H1 (cell line): Measurements from ENCODE around the gene PHKA1. TPM values are rescaled to one million over a fixed set of nuclear protein-coding genes. Genes with fewer than 3 reads are reported as not detected.

Experiments
- CTCF ChIA-PET: fragments of 300-600 bp; sonication (Branson Sonifier 250); formaldehyde crosslinking; loops from one replicate; lab custom pipeline; 2021; ENCODE audit not compliant: partially characterized antibody; lab: Charles Lee
- POLR2A ChIA-PET: fragments of 300-600 bp; sonication (Branson Sonifier 250); formaldehyde crosslinking; loops from one replicate; lab custom pipeline; 2021; ENCODE audit warnings: inconsistent platforms; ENCODE audit not compliant: partially characterized antibody; lab: Charles Lee
- DNase-seq, 2 experiments: peaks; one replicate each; pipeline versions ENCODE4 v3.0.0 to v3.0.0-alpha.2; 2010 to 2022; ENCODE audit warnings: low spot score in 2 of 2, low read depth in 1 of 2, mixed read lengths in 1 of 2
- FAIRE-seq: peaks from 2 replicates; lab custom pipeline; 2011; peaks lifted over from hg19 to GRCh38; lab: Jason Lieb, UNC
- H2AFZ ChIP-seq: 2 replicates; pipeline ENCODE4 v1.8.1; 2012; ENCODE audit warnings: low read length, inconsistent platforms
- H2AK5ac ChIP-seq: 2 replicates; pipeline ENCODE4 v1.6.1; 2013; ENCODE audit warnings: low read depth, low read length
- H2BK120ac ChIP-seq: replicated peaks from 2 replicates; pipeline ENCODE3; 2013; ENCODE audit warnings: low read depth, low read length, inconsistent platforms
- H2BK12ac ChIP-seq: 2 replicates; pipeline ENCODE4 v1.6.1; 2013; ENCODE audit warnings: low read depth, low read length
- H2BK15ac ChIP-seq: 2 replicates; pipeline ENCODE4 v1.6.1; 2013; ENCODE audit warnings: low read length
- H2BK20ac ChIP-seq: 2 replicates; pipeline ENCODE4 v1.6.1; 2013; ENCODE audit warnings: low read length
- H2BK5ac ChIP-seq: 2 replicates; pipeline ENCODE4 v1.6.1; 2013; ENCODE audit warnings: low read depth, low read length
- H3K14ac ChIP-seq: 2 replicates; pipeline ENCODE4 v1.6.1; 2013; ENCODE audit warnings: inconsistent platforms; ENCODE audit not compliant: insufficient read length
- H3K18ac ChIP-seq: 2 replicates; pipeline ENCODE4 v1.6.1; 2013; ENCODE audit warnings: low read length; ENCODE audit errors: extremely low read depth
- H3K23ac ChIP-seq: 2 replicates; pipeline ENCODE4 v1.6.1; 2013; ENCODE audit warnings: inconsistent platforms; ENCODE audit not compliant: insufficient read length
- H3K23me2 ChIP-seq: 2 replicates; pipeline ENCODE4 v1.6.1; 2013; ENCODE audit warnings: low read depth, low read length
- H3K27ac ChIP-seq: 2 replicates; pipeline ENCODE4 v1.6.1; 2011; ENCODE audit warnings: low read depth, low read length, inconsistent platforms
- H3K27me3 ChIP-seq, 4 experiments: replicated peaks in 1 of 4; 1 replicate in 1 of 4; 2 replicates in 3 of 4; pipeline versions ENCODE4 v1.6.1 to v1.8.1; 2011 to 2013; ENCODE audit warnings: low read length in 3 of 4, mild to moderate bottlenecking in 3 of 4, inconsistent platforms in 2 of 4, mixed read lengths in 2 of 4, moderate library complexity in 1 of 4; ENCODE audit not compliant: control insufficient read depth in 3 of 4, insufficient read depth in 3 of 4; ENCODE audit errors: extremely low read depth in 1 of 4
- H3K36me3 ChIP-seq, 4 experiments: 2 replicates each; pipeline versions ENCODE4 v1.6.1 to v1.8.1; 2011 to 2013; ENCODE audit warnings: mild to moderate bottlenecking in 4 of 4, low read length in 3 of 4, moderate library complexity in 2 of 4, control low read depth in 1 of 4, inconsistent platforms in 1 of 4; ENCODE audit not compliant: insufficient read depth in 4 of 4, control insufficient read depth in 2 of 4
- H3K4ac ChIP-seq: replicated peaks from 2 replicates; pipeline ENCODE3; 2013; ENCODE audit warnings: low read length, low read depth, mixed read lengths, inconsistent platforms; ENCODE audit not compliant: insufficient read length
- H3K4me1 ChIP-seq, 4 experiments: replicated peaks in 1 of 4; 1 replicate in 1 of 4; 2 replicates in 3 of 4; pipeline versions ENCODE4 v1.6.1 to v1.8.1; 2011 to 2013; ENCODE audit warnings: low read length in 3 of 4, inconsistent platforms in 2 of 4, mixed read lengths in 1 of 4; ENCODE audit not compliant: insufficient read depth in 4 of 4, control insufficient read depth in 3 of 4
- H3K4me2 ChIP-seq, 2 experiments: 2 replicates each; pipeline versions ENCODE4 v1.6.1 to v1.8.1; 2011 to 2013; ENCODE audit warnings: low read depth in 2 of 2, low read length in 2 of 2, control low read depth in 1 of 2, inconsistent platforms in 1 of 2, mild to moderate bottlenecking in 1 of 2; ENCODE audit not compliant: insufficient read depth in 1 of 2
- H3K4me3 ChIP-seq, 4 experiments: fragments of 200-600, 300-600 bp in 1 of 4; sonication (generic), shearing (Covaris generic), sonication (Bioruptor Twin) in 1 of 4; 2 replicates each; pipeline versions ENCODE4 v1.5.1 to v1.8.1; 2011 to 2016; ENCODE audit warnings: low read length in 4 of 4, low read depth in 3 of 4, control low read depth in 2 of 4, inconsistent platforms in 2 of 4, mild to moderate bottlenecking in 2 of 4, mixed read lengths in 1 of 4, moderate library complexity in 1 of 4; ENCODE audit not compliant: insufficient read depth in 2 of 4; ENCODE audit errors: extremely low read depth in 1 of 4
- H3K56ac ChIP-seq: replicated peaks from 2 replicates; pipeline ENCODE3; 2013; ENCODE audit warnings: low read depth, mild to moderate bottlenecking, mixed read lengths, low read length, inconsistent platforms; ENCODE audit not compliant: insufficient read length
- H3K79me1 ChIP-seq: 2 replicates; pipeline ENCODE4 v1.6.1; 2013; ENCODE audit warnings: low read depth, low read length, control low read depth
- H3K79me2 ChIP-seq, 2 experiments: 2 replicates each; pipeline versions ENCODE4 v1.6.1 to v1.8.1; 2012 to 2013; ENCODE audit warnings: low read length in 2 of 2, mild to moderate bottlenecking in 2 of 2, inconsistent platforms in 1 of 2; ENCODE audit not compliant: insufficient read depth in 2 of 2, control insufficient read depth in 1 of 2
- H3K9ac ChIP-seq, 4 experiments: replicated peaks in 1 of 4; 1 replicate in 1 of 4; 2 replicates in 3 of 4; pipeline versions ENCODE4 v1.6.1 to v1.8.1; 2011 to 2013; ENCODE audit warnings: low read depth in 3 of 4, low read length in 3 of 4, control low read depth in 2 of 4, mild to moderate bottlenecking in 2 of 4, moderate library complexity in 2 of 4, inconsistent platforms in 1 of 4; ENCODE audit errors: extremely low read depth in 1 of 4
- H3K9me3 ChIP-seq, 2 experiments: 2 replicates each; pipeline versions ENCODE4 v1.6.1 to v1.8.1; 2012 to 2013; ENCODE audit warnings: mild to moderate bottlenecking in 2 of 2, moderate library complexity in 2 of 2, control low read depth in 1 of 2, inconsistent platforms in 1 of 2, low read depth in 1 of 2, low read length in 1 of 2, mixed read lengths in 1 of 2; ENCODE audit not compliant: insufficient read depth in 2 of 2
- H4K20me1 ChIP-seq, 2 experiments: replicated peaks in 1 of 2; 2 replicates each; pipeline versions ENCODE3 to v1.8.1; 2011 to 2013; ENCODE audit warnings: inconsistent platforms in 2 of 2, low read length in 2 of 2, mild to moderate bottlenecking in 1 of 2; ENCODE audit not compliant: insufficient read depth in 2 of 2, control insufficient read depth in 1 of 2
- H4K5ac ChIP-seq: 2 replicates; pipeline ENCODE4 v1.6.1; 2013; ENCODE audit warnings: low read length, low read depth, mixed read lengths, inconsistent platforms; ENCODE audit not compliant: insufficient read length
- H4K8ac ChIP-seq: 2 replicates; pipeline ENCODE4 v1.8.0; 2013; ENCODE audit warnings: mild to moderate bottlenecking, moderate library complexity, low read length, inconsistent platforms; ENCODE audit not compliant: insufficient read depth; ENCODE audit errors: extremely low read depth
- H4K91ac ChIP-seq: replicated peaks from 2 replicates; pipeline ENCODE3; 2013; ENCODE audit warnings: low read length, mixed read lengths, inconsistent platforms; ENCODE audit not compliant: insufficient read length
- CBX8 ChIP-seq: fragments of 300-800, 300-1000 bp; sonication (generic); IDR thresholded peaks from 2 replicates; pipeline ENCODE4 v1.7.1; 2016; ENCODE audit warnings: low read depth, low read length, borderline replicate concordance
- CHD2 ChIP-seq: IDR thresholded peaks from 2 replicates; pipeline ENCODE4 v1.6.1; 2012; ENCODE audit warnings: low read length, improper control_type of control experiment
- EGR1 ChIP-seq: IDR thresholded peaks from 2 replicates; pipeline ENCODE4 v1.6.1; 2011; ENCODE audit warnings: low read depth, low read length, borderline replicate concordance
- GABPA ChIP-seq: IDR thresholded peaks from 2 replicates; pipeline ENCODE4 v1.6.1; 2011; ENCODE audit warnings: mild to moderate bottlenecking, low read length, moderate library complexity, borderline replicate concordance; ENCODE audit not compliant: insufficient read depth
- RBBP5 ChIP-seq: IDR thresholded peaks from 2 replicates; pipeline ENCODE4 v1.7.1; 2012; ENCODE audit warnings: low read depth, mild to moderate bottlenecking, inconsistent platforms, low read length, moderate library complexity, borderline replicate concordance
- SAP30 ChIP-seq: fragments of 300-600 bp; sonication (generic); IDR thresholded peaks from 2 replicates; pipeline ENCODE4 v1.7.1; 2012; ENCODE audit warnings: low read length, moderate library complexity, mild to moderate bottlenecking, inconsistent platforms; ENCODE audit not compliant: insufficient read depth, insufficient replicate concordance
- SIX5 ChIP-seq: IDR thresholded peaks from 2 replicates; pipeline ENCODE4 v1.6.1; 2011; ENCODE audit warnings: mild to moderate bottlenecking, low read depth, low read length
- SP1 ChIP-seq: IDR thresholded peaks from 2 replicates; pipeline ENCODE4 v1.6.1; 2011; ENCODE audit warnings: low read depth, low read length
- SP4 ChIP-seq: IDR thresholded peaks from 2 replicates; pipeline ENCODE4 v1.6.1; 2012; ENCODE audit warnings: low read length, inconsistent platforms
- TEAD4 ChIP-seq: IDR thresholded peaks from 2 replicates; pipeline ENCODE4 v1.6.1; 2012; ENCODE audit warnings: low read depth, low read length, inconsistent platforms, mixed read lengths
- WGBS, 2 experiments: shearing (Covaris generic) in 1 of 2; methylation state at CpG; one replicate each; pipeline versions ENCODE4 v1.1.6 to v1.1.7; 2013 to 2015; ENCODE audit warnings: low lambda C conversion rate in 2 of 2, mixed read lengths in 2 of 2, inconsistent platforms in 1 of 2, low coverage in 1 of 2, missing lambda C conversion rate in 1 of 2; ENCODE audit not compliant: insufficient replicate concordance in 2 of 2, insufficient coverage in 1 of 2, insufficient read length in 1 of 2; ENCODE audit errors: extremely low coverage in 1 of 2, missing lambda C conversion rate in 1 of 2; 5-methylcytosine and 5-hydroxymethylcytosine counted together
- polyA plus RNA-seq, 7 experiments: library from polyadenylated mRNA; depleted of rRNA in 3 of 7; stranded (reverse) in 5 of 7; unstranded in 2 of 7; fragments of >200 nt in 5 of 7; fragments of 200-250 nt in 2 of 7; gene quantifications; 1 replicate in 5 of 7; 2 replicates in 1 of 7; 4 replicates in 1 of 7; pipeline versions ENCODE4 v1.2.1 to v1.2.3, GENCODE V29; 2011 to 2013; ENCODE audit warnings: missing spikeins in 2 of 7, mixed read lengths in 2 of 7
- total RNA-seq: library from RNA; stranded (reverse); fragmentation: NEBNext Ultra II Directional; extraction: Animal tissue kit (Norgen Biotek cat#: 25700); gene quantifications from 2 replicates; pipeline ENCODE4 v1.2.1, GENCODE V29; 2021
- TF ChIP-seq, protein P1 (sequence below): IDR thresholded peaks from 2 replicates; pipeline ENCODE4 v1.6.1; 2011; ENCODE audit warnings: low read length, improper control_type of control experiment

PHKA1 gene
- total and polyA plus RNA-seq, 2 of the 8 experiments (the other 6 are each of a cell fraction or from before 2014, with no cell fraction given) = 4.2 to 7.2 TPM

DNA sequence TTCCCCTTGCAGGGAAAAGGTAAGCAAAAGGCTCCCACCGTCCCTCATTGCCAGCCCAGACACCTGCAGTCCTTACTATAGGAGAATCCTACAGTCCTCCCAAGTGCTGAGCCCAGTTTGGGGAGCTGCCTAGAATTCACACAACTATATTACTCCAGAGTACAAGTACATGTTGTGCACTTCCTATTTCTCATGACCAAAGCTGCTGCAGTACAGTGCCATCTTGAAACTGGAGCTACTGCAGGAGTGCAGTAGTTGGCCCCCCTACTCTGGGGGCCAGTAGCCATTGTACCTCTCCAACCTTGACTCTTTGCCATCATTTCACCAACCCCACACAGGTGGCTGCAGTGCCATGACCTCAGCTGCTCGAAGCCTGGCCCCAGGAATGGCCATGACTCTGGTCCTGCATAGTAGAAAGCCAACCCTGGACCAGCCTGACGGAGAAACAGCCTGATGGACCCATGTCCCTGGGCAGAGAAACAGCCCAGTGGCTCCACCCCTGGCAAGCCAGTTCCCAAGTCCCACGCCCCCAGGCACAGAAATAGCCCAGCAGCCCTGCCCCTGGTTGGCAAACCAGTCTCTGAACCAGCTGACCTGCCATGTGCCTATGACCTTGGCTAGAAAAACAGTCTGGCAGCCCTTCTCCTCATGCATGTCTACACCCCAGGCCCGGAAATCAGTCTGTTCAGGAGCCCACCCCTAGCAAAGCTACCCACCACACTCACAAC lies 51.9 kb downstream of the PHKA1 start:
- DNase-seq (no peak), FAIRE-seq (no peak)
- no peak for TF ChIP-seq CBX8
- TF ChIP-seq RBBP5 = no peak
- no peak for TF ChIP-seq CHD2
- TF ChIP-seq, protein P1, sequence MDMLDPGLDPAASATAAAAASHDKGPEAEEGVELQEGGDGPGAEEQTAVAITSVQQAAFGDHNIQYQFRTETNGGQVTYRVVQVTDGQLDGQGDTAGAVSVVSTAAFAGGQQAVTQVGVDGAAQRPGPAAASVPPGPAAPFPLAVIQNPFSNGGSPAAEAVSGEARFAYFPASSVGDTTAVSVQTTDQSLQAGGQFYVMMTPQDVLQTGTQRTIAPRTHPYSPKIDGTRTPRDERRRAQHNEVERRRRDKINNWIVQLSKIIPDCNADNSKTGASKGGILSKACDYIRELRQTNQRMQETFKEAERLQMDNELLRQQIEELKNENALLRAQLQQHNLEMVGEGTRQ = no peak
- TF ChIP-seq SAP30 = no peak
- no peak for TF ChIP-seq TEAD4
- no peak for TF ChIP-seq SP4
- no peak for TF ChIP-seq EGR1
- TF ChIP-seq SP1 = no peak
- no peak for TF ChIP-seq SIX5
- TF ChIP-seq GABPA = no peak
- peaks cover 1% of the 10 kb centered on the region; the same call in 1 of the 2 replicates for H3K23me2 ChIP-seq
- no peaks in the 10 kb centered on the region for H3K4me1 ChIP-seq
- no peaks in the 10 kb centered on the region for H3K27me3 ChIP-seq
- ChIA-PET CTCF (no interaction called here), POLR2A (no interaction called here)
- no peaks in the 10 kb centered on the region for H3K79me2 ChIP-seq
- H3K4me3 ChIP-seq = no peak overlapping the region
- 88% methylated on average over 5 of the region's 5 CpGs; no CpG with 5 or more reads in 1 of the 2 experiments for WGBS, 2 experiments
- no peak overlapping the region for H3K18ac ChIP-seq
- no peak overlapping the region for H3K27ac ChIP-seq
- no peaks in the 10 kb centered on the region for H3K79me1 ChIP-seq
- no peak overlapping the region for H2AK5ac ChIP-seq
- no peak overlapping the region for H2BK15ac ChIP-seq
- H3K9me3 ChIP-seq = no peaks in the 10 kb centered on the region
- no peak overlapping the region for H2BK120ac ChIP-seq
- no peak overlapping the region for H4K91ac ChIP-seq
- H3K36me3 ChIP-seq = no peaks in the 10 kb centered on the region
- no peak overlapping the region for H2BK20ac ChIP-seq
- H4K8ac ChIP-seq = no peak overlapping the region
- no peak overlapping the region for H4K5ac ChIP-seq
- no peak overlapping the region for H3K9ac ChIP-seq
- H3K56ac ChIP-seq = no peak overlapping the region
- no peak overlapping the region for H3K14ac ChIP-seq
- no peak overlapping the region for H2AFZ ChIP-seq
- H2BK12ac ChIP-seq = no peak overlapping the region
- no peak overlapping the region for H3K23ac ChIP-seq
- H3K4me2 ChIP-seq = no peak overlapping the region
- H2BK5ac ChIP-seq = no peak overlapping the region
- no peak overlapping the region for H3K4ac ChIP-seq
- no peaks in the 10 kb centered on the region for H4K20me1 ChIP-seq
